ENCODE results near the gene PJA1.

DNA sequence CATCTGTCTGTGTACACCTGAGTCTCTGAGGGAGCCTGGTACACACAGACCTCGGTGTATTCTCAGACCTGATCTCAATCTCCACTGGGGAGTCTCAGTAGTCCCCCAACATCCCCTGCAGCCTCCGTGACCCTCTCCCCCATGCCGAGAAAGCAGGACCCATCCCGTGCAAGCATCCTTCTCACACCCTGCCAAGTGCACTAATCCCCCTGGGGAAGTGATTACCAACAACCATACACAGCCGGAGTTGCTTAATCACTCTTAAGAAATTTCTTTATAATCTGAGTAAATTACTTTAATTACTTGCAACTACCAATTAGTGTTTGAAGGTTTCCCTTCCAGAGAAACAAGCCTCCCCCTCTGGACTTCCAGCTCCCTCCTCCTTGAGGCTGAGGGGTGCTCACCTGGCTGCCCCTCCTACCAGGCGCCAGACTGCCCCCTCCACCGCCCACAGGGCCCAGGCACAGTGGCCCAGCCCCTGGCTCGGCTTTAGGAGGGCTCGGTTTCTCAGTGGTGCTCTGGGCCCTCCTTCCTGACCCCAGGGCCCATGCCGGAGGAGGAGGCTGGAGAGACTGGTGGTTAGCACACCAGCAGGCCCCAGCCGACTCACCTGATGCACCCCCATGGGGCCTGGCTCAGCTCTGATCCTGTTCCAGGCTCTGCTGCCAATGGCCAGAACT, 43.8 kb downstream of the PJA1 start:
- TF ChIP-seq, protein P1, sequence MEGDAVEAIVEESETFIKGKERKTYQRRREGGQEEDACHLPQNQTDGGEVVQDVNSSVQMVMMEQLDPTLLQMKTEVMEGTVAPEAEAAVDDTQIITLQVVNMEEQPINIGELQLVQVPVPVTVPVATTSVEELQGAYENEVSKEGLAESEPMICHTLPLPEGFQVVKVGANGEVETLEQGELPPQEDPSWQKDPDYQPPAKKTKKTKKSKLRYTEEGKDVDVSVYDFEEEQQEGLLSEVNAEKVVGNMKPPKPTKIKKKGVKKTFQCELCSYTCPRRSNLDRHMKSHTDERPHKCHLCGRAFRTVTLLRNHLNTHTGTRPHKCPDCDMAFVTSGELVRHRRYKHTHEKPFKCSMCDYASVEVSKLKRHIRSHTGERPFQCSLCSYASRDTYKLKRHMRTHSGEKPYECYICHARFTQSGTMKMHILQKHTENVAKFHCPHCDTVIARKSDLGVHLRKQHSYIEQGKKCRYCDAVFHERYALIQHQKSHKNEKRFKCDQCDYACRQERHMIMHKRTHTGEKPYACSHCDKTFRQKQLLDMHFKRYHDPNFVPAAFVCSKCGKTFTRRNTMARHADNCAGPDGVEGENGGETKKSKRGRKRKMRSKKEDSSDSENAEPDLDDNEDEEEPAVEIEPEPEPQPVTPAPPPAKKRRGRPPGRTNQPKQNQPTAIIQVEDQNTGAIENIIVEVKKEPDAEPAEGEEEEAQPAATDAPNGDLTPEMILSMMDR (IDR thresholded peaks at IDR 0.05; ENCODE audit: low read length): no peak
- TF ChIP-seq EZH2 (IDR thresholded peaks at IDR 0.05; ENCODE audit: borderline replicate concordance, low read length): no peak

Measured in OCI-LY1 (cell line).